Osteocyte (in vitro differentiated cells): ENCODE data around the gene SLC4A5. TPM values are rescaled to one million over a fixed set of nuclear protein-coding genes. Genes with fewer than 3 reads are reported as not detected.

ENCODE experiments used
- DNase-seq: peaks from one replicate; pipeline ENCODE4 v3.0.0; 2021; ENCODE audit warnings: mixed read lengths; ENCODE audit not compliant: unreplicated experiment; ENCODE audit errors: extremely low spot score
- H3K27ac Mint-ChIP-seq: one replicate; pipeline ENCODE4 v1.8.0; 2021; ENCODE audit warnings: mild to moderate bottlenecking, mixed read lengths; ENCODE audit not compliant: unreplicated experiment
- H3K27me3 Mint-ChIP-seq: one replicate; pipeline ENCODE4 v1.8.0; 2021; ENCODE audit warnings: mixed read lengths; ENCODE audit not compliant: unreplicated experiment
- H3K36me3 Mint-ChIP-seq: one replicate; pipeline ENCODE4 v1.8.0; 2021; ENCODE audit warnings: mixed read lengths; ENCODE audit not compliant: unreplicated experiment
- H3K4me1 Mint-ChIP-seq: one replicate; pipeline ENCODE4 v1.8.0; 2021; ENCODE audit warnings: mixed read lengths; ENCODE audit not compliant: unreplicated experiment
- H3K4me3 Mint-ChIP-seq: one replicate; pipeline ENCODE4 v1.8.0; 2021; ENCODE audit warnings: mild to moderate bottlenecking, moderate library complexity, mixed read lengths; ENCODE audit not compliant: unreplicated experiment
- H3K9me3 Mint-ChIP-seq: one replicate; pipeline ENCODE4 v1.8.0; 2021; ENCODE audit warnings: mixed read lengths; ENCODE audit not compliant: unreplicated experiment
- CTCF ChIP-seq: fragments of 200-600 bp; sonication (generic); IDR thresholded peaks from 2 replicates; pipeline ENCODE4 v1.5.0; 2021; ENCODE audit warnings: antibody characterized with exemption, mild to moderate bottlenecking, moderate library complexity
- total RNA-seq: library from RNA; stranded (reverse); gene quantifications from 2 replicates; pipeline ENCODE4 v1.2.1, GENCODE V29; 2021

SLC4A5 gene
- total RNA-seq, 1 donor from 2014 or later: 1.6 TPM

- H3K27me3 Mint-ChIP-seq: no peaks in the 10 kb centered on the region
- peaks cover 23% of the 10 kb centered on the region for H3K4me1 Mint-ChIP-seq
- H3K4me3 Mint-ChIP-seq: no peak overlapping the region
- peaks cover 14% of the 10 kb centered on the region for H3K36me3 Mint-ChIP-seq
- H3K9me3 Mint-ChIP-seq: no peaks in the 10 kb centered on the region
- peak overlapping the region; percentile 9 for H3K27ac Mint-ChIP-seq
- no peak for TF ChIP-seq CTCF
- no peak for DNase-seq
These were observed 38.5 kb upstream of the SLC4A5 start for GRCh38 chr2:74381751-74382150.

- peak within 1 kb of the TSS; percentile 64 for H3K27ac Mint-ChIP-seq
- H3K36me3 Mint-ChIP-seq: peaks cover 25% of the 10 kb centered on the region
- no peaks in the 10 kb centered on the region for H3K27me3 Mint-ChIP-seq
- peaks cover 23% of the 10 kb centered on the region for H3K4me1 Mint-ChIP-seq
- H3K4me3 Mint-ChIP-seq: peak within 1 kb of the TSS; percentile 73
- DNase-seq: no peak
- H3K9me3 Mint-ChIP-seq: no peaks in the 10 kb centered on the region
- no peak for TF ChIP-seq CTCF
These were observed 36.9 kb upstream of the SLC4A5 start, which contains the start of gene DCTN1 for GRCh38 chr2:74379851-74380789. TSS of gene DCTN1 (minus strand) at chr2:74380311. CDS start at chr2:74380037, 274 bp downstream.

GRCh38 chr2:74378007-74378406 is 34.8 kb upstream of the SLC4A5 start:
- peaks cover 34% of the 10 kb centered on the region for H3K4me1 Mint-ChIP-seq
- peaks cover 25% of the 10 kb centered on the region for H3K36me3 Mint-ChIP-seq
- no peaks in the 10 kb centered on the region for H3K9me3 Mint-ChIP-seq
- TF ChIP-seq CTCF: no peak
- H3K27me3 Mint-ChIP-seq: no peaks in the 10 kb centered on the region
- no peak overlapping the region for H3K27ac Mint-ChIP-seq
- no peak overlapping the region for H3K4me3 Mint-ChIP-seq
- DNase-seq: no peak

- H3K27ac Mint-ChIP-seq: no peak overlapping the region
These were observed 32.6 kb upstream of the SLC4A5 start for GRCh38 chr2:74375838-74376237.

More at GRCh38 chr2:74375838-74376237, 32.6 kb upstream of the SLC4A5 start:
- H3K4me1 Mint-ChIP-seq: peaks cover 27% of the 10 kb centered on the region
- peaks cover 27% of the 10 kb centered on the region for H3K36me3 Mint-ChIP-seq
- no peak overlapping the region for H3K4me3 Mint-ChIP-seq
- H3K9me3 Mint-ChIP-seq: no peaks in the 10 kb centered on the region
- no peak for DNase-seq
- no peaks in the 10 kb centered on the region for H3K27me3 Mint-ChIP-seq
- TF ChIP-seq CTCF: no peak
